ENCODE data around the gene ADAM21. TPM values are rescaled to one million over a fixed set of nuclear protein-coding genes. Genes with fewer than 3 reads are reported as not detected.

ADAM21 gene
- total and polyA plus RNA-seq, 2 of the 13 experiments (the other 11 are each of a cell fraction or from before 2014, with no cell fraction given), result 0.03 to 0.07 TPM

Small RNA genes lying within 50 kb of the gene (small RNA-seq; reads per million reads assigned to genes)
- 0 reads per million in 3 experiments for gene RNU6-659P (ENCODE audit: insufficient read depth in 2 of 3, insufficient read length in 3 of 3, low read depth in 2 of 3, low replicate concordance in 1 of 3)

Other genes starting within 250 kb of the ADAM21 start
- gene COX16, start 92.5 kb upstream of the ADAM21 start, total RNA-seq (2016; rRNA removed; fragmentation: Illumina TruSeq; extraction: Trizol), result 71.0 and 88.1 TPM in 2 replicates
- gene COX16, start 92.5 kb upstream of the ADAM21 start, polyA plus RNA-seq (2011; rRNA removed), result 12.3 and 13.5 TPM in 2 replicates
- gene SYNJ2BP, start 35.1 kb upstream of the ADAM21 start, total RNA-seq (2016; rRNA removed; fragmentation: Illumina TruSeq; extraction: Trizol), result 28.6 and 43.9 TPM in 2 replicates
- gene SYNJ2BP, start 35.1 kb upstream of the ADAM21 start, polyA plus RNA-seq (2011; rRNA removed), result 17.0 and 18.1 TPM in 2 replicates
- gene ADAM20, start 82.8 kb downstream of the ADAM21 start, total RNA-seq (2016; rRNA removed; fragmentation: Illumina TruSeq; extraction: Trizol), result 0.18 TPM in 1 of 2 replicates, not detected in the other
- gene ADAM20, start 82.8 kb downstream of the ADAM21 start, polyA plus RNA-seq (2011; rRNA removed), result 0.08 and 0.09 TPM in 2 replicates
- gene MED6, start 148.5 kb downstream of the ADAM21 start, total RNA-seq (2016; rRNA removed; fragmentation: Illumina TruSeq; extraction: Trizol), result 47.8 and 64.0 TPM in 2 replicates
- gene MED6, start 148.5 kb downstream of the ADAM21 start, polyA plus RNA-seq (2011; rRNA removed), result 38.1 and 44.8 TPM in 2 replicates
- 0.13 and 0.14 TPM in 2 replicates for gene TTC9, start 189.7 kb downstream of the ADAM21 start, total RNA-seq (2016; rRNA removed; fragmentation: Illumina TruSeq; extraction: Trizol)
- gene TTC9, start 189.7 kb downstream of the ADAM21 start, polyA plus RNA-seq (2011; rRNA removed), result 0.30 and 0.46 TPM in 2 replicates

All from HepG2 (cell line).